ENCODE data around the gene QSOX2.

Gene QSOX2

GRCh38 chr9:136210276-136210675 is 35.3 kb downstream of the QSOX2 start:
- no peaks in the 10 kb centered on the region; the same call in 1 of the 2 replicates for H3K9me3 ChIP-seq (ENCODE audit: control insufficient read depth, insufficient read depth, low read length)
- H3K9ac ChIP-seq (ENCODE audit: low read depth, low read length) = no peak overlapping the region
- H3K4me3 ChIP-seq (ENCODE audit: low read depth, low read length) = no peak overlapping the region
- no peak overlapping the region for H3K27ac ChIP-seq (ENCODE audit: low read depth, low read length)
- peaks cover 8% of the 10 kb centered on the region for H3K27me3 ChIP-seq (ENCODE audit: control insufficient read depth, insufficient read depth, low read length)
- H3K4me1 ChIP-seq (ENCODE audit: control insufficient read depth, insufficient read depth, low read length) = 0 out of 2 replicates have a peak, but pooled peaks cover under 1% of the 10 kb centered on the region
- peaks cover 42% of the 10 kb centered on the region for H3K36me3 ChIP-seq (ENCODE audit: control insufficient read depth, insufficient read depth, low read length)

GRCh38 chr9:136209786-136210185 is 35.8 kb downstream of the QSOX2 start:
- H3K36me3 ChIP-seq (ENCODE audit: control insufficient read depth, insufficient read depth, low read length) = peaks cover 37% of the 10 kb centered on the region
- H3K27me3 ChIP-seq (ENCODE audit: control insufficient read depth, insufficient read depth, low read length) = peaks cover 11% of the 10 kb centered on the region
- H3K4me1 ChIP-seq (ENCODE audit: control insufficient read depth, insufficient read depth, low read length) = 0 out of 2 replicates have a peak, but pooled peaks cover 2% of the 10 kb centered on the region
- no peak overlapping the region for H3K27ac ChIP-seq (ENCODE audit: low read depth, low read length)
- no peak overlapping the region for H3K4me3 ChIP-seq (ENCODE audit: low read depth, low read length)
- no peaks in the 10 kb centered on the region; the same call in 1 of the 2 replicates for H3K9me3 ChIP-seq (ENCODE audit: control insufficient read depth, insufficient read depth, low read length)
- H3K9ac ChIP-seq (ENCODE audit: low read depth, low read length) = no peak overlapping the region

DNA sequence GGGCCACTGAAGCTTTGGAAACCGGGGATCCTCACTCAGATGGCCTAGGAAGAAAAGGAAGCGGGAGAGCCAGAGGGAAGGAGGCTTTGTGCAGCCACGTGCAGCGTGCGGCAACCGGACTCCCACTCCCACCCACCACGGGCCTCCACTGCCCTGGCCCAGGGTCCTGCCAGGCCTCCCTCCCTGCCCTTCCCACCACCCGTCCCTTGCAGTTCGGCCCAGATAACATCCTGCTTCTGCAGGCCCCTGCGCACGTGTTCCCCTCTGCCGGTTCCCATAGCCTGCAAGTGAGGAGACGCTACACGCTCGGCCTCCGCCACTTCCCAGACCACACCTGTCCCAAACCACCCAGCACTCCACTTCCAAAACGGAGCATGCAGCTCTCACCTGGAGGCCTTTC is 36.4 kb downstream of the QSOX2 start:
- Histone ChIP-seq H3K27ac (ENCODE audit: low read depth, low read length) (no peak overlapping the region), H3K36me3 (ENCODE audit: control insufficient read depth, insufficient read depth, low read length) (peaks cover 32% of the 10 kb centered on the region), H3K4me1 (ENCODE audit: control insufficient read depth, insufficient read depth, low read length) (0 out of 2 replicates have a peak, but pooled peaks cover 2% of the 10 kb centered on the region), H3K4me3 (ENCODE audit: low read depth, low read length) (no peak overlapping the region), H3K9me3 (ENCODE audit: control insufficient read depth, insufficient read depth, low read length) (no peaks in the 10 kb centered on the region), H3K9ac (ENCODE audit: low read depth, low read length) (no peak overlapping the region), H3K27me3 (ENCODE audit: control insufficient read depth, insufficient read depth, low read length) (peaks cover 17% of the 10 kb centered on the region)

GRCh38 chr9:136208675-136209074 is 36.9 kb downstream of the QSOX2 start:
- no peak overlapping the region for H3K9ac ChIP-seq (ENCODE audit: low read depth, low read length)
- no peak overlapping the region for H3K27ac ChIP-seq (ENCODE audit: low read depth, low read length)
- H3K4me1 ChIP-seq (ENCODE audit: control insufficient read depth, insufficient read depth, low read length) = 0 out of 2 replicates have a peak, but pooled peaks cover 2% of the 10 kb centered on the region
- no peaks in the 10 kb centered on the region for H3K9me3 ChIP-seq (ENCODE audit: control insufficient read depth, insufficient read depth, low read length)
- no peak overlapping the region for H3K4me3 ChIP-seq (ENCODE audit: low read depth, low read length)
- H3K36me3 ChIP-seq (ENCODE audit: control insufficient read depth, insufficient read depth, low read length) = peaks cover 26% of the 10 kb centered on the region
- peaks cover 23% of the 10 kb centered on the region for H3K27me3 ChIP-seq (ENCODE audit: control insufficient read depth, insufficient read depth, low read length)

- H3K27me3 ChIP-seq (ENCODE audit: control insufficient read depth, insufficient read depth, low read length) = peaks cover 33% of the 10 kb centered on the region
- no peak overlapping the region for H3K4me3 ChIP-seq (ENCODE audit: low read depth, low read length)
- H3K4me1 ChIP-seq (ENCODE audit: control insufficient read depth, insufficient read depth, low read length) = 0 out of 2 replicates have a peak, but pooled peaks cover 2% of the 10 kb centered on the region
- no peaks in the 10 kb centered on the region for H3K9me3 ChIP-seq (ENCODE audit: control insufficient read depth, insufficient read depth, low read length)
- H3K36me3 ChIP-seq (ENCODE audit: control insufficient read depth, insufficient read depth, low read length) = peaks cover 22% of the 10 kb centered on the region
- no peak overlapping the region for H3K9ac ChIP-seq (ENCODE audit: low read depth, low read length)
- H3K27ac ChIP-seq (ENCODE audit: low read depth, low read length) = no peak overlapping the region
Measured at GRCh38 chr9:136207616-136208015, 38.0 kb downstream of the QSOX2 start.

DNA sequence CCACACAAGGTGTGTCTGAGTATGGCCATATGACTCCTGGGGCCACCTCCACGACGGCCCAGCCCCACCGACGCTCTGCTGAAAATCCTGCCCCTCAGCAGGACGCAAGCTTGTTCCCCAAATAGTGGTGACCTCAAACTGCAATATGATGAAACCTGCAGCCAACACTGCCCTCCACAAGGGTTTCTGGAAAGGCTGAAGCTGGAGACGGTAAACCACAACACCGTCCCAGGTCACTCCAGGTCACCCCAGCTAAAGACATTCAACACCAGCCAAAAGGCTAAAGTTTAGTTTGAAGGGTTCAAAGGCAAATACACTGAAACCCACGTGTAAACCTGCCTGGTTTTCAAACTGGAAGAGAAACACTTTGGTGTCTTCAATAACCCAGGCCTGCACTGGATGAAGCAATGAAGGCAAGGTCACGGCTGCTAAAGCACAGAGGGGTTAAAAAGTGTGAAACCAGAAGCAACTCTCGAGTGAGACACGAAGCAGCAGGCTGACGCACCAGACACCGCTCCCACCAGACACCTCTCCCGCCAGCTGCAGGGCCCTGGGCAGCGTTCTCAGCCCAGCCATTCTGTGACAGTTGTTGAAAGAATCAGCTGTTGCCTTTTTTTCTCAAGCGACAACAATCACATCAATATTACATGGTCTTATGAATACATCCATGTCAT is 38.9 kb downstream of the QSOX2 start:
- Histone ChIP-seq H3K36me3 (ENCODE audit: control insufficient read depth, insufficient read depth, low read length) (peaks cover 17% of the 10 kb centered on the region), H3K27me3 (ENCODE audit: control insufficient read depth, insufficient read depth, low read length) (peaks cover 42% of the 10 kb centered on the region), H3K9ac (ENCODE audit: low read depth, low read length) (no peak overlapping the region), H3K4me1 (ENCODE audit: control insufficient read depth, insufficient read depth, low read length) (0 out of 2 replicates have a peak, but pooled peaks cover 2% of the 10 kb centered on the region), H3K4me3 (ENCODE audit: low read depth, low read length) (no peak overlapping the region), H3K9me3 (ENCODE audit: control insufficient read depth, insufficient read depth, low read length) (no peaks in the 10 kb centered on the region), H3K27ac (ENCODE audit: low read depth, low read length) (no peak overlapping the region)

- H3K9me3 ChIP-seq (ENCODE audit: control insufficient read depth, insufficient read depth, low read length) = no peaks in the 10 kb centered on the region
- H3K4me1 ChIP-seq (ENCODE audit: control insufficient read depth, insufficient read depth, low read length) = 0 out of 2 replicates have a peak, but pooled peaks cover 2% of the 10 kb centered on the region
- no peak overlapping the region for H3K27ac ChIP-seq (ENCODE audit: low read depth, low read length)
- H3K36me3 ChIP-seq (ENCODE audit: control insufficient read depth, insufficient read depth, low read length) = peaks cover 17% of the 10 kb centered on the region
- no peak overlapping the region for H3K4me3 ChIP-seq (ENCODE audit: low read depth, low read length)
- peaks cover 53% of the 10 kb centered on the region for H3K27me3 ChIP-seq (ENCODE audit: control insufficient read depth, insufficient read depth, low read length)
- H3K9ac ChIP-seq (ENCODE audit: low read depth, low read length) = no peak overlapping the region
Measured at GRCh38 chr9:136205707-136205992, 40.0 kb downstream of the QSOX2 start.

DNA sequence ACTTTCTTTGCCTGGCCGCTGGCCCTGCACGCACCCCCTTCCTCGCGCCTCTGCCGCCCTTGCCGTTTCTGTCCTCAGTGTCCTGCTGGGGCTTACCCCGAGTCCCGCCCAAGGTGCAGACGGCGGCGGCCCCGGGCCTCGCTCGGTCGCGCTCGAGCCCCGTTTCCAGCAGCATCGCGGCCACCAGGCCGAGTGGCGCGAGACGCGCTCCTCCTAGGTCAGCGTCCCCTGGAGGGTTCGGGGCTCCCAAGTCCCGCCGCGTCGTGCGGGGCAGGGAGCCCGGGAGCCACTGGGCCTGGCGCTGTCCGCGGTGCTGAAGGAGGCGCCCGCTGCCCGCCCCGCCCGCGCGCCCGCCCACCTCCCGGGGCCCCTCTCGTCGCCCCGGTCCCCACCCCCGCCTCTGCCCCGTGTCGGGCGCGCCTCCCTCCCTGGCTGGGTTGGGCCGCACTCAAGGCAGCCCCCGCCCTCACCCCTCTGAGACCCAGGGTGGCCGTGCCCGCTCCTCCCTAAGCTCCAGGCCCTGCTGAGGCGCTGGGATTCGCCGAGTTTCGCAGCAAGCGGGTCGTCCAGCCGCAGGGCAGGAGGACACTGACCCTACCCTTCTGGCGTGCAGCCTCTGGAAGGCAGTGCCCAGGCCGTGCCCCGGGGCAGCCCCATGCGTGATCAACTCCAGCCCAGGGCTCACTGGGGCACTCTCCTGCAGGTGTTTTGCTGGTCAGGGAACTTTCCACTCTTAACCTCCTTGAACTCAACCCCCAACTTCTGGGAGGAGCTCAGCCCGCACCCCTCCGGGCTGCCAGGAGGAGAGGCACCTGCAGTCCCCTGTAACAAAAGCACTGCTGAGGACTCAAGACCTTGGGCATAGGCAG is 40.5 kb downstream of the QSOX2 start, which contains the start of gene LHX3:
Gene LHX3, minus strand, starts transcription at position 291 of the 869 bp plus-strand sequence. Its CDS starts 116 bp downstream, at position 175.
- H3K4me1 ChIP-seq (ENCODE audit: control insufficient read depth, insufficient read depth, low read length) = 0 out of 2 replicates have a peak, but pooled peaks cover 2% of the 10 kb centered on the region
- H3K27me3 ChIP-seq (ENCODE audit: control insufficient read depth, insufficient read depth, low read length) = peaks cover 59% of the 10 kb centered on the region
- peak within 1 kb of the TSS; percentile 18; the same call in 1 of the 2 replicates for H3K4me3 ChIP-seq (ENCODE audit: low read depth, low read length)
- no peak within 1 kb of the TSS for H3K27ac ChIP-seq (ENCODE audit: low read depth, low read length)
- H3K9ac ChIP-seq (ENCODE audit: low read depth, low read length) = no peak within 1 kb of the TSS
- H3K9me3 ChIP-seq (ENCODE audit: control insufficient read depth, insufficient read depth, low read length) = no peaks in the 10 kb centered on the region
- H3K36me3 ChIP-seq (ENCODE audit: control insufficient read depth, insufficient read depth, low read length) = peaks cover 13% of the 10 kb centered on the region

DNA sequence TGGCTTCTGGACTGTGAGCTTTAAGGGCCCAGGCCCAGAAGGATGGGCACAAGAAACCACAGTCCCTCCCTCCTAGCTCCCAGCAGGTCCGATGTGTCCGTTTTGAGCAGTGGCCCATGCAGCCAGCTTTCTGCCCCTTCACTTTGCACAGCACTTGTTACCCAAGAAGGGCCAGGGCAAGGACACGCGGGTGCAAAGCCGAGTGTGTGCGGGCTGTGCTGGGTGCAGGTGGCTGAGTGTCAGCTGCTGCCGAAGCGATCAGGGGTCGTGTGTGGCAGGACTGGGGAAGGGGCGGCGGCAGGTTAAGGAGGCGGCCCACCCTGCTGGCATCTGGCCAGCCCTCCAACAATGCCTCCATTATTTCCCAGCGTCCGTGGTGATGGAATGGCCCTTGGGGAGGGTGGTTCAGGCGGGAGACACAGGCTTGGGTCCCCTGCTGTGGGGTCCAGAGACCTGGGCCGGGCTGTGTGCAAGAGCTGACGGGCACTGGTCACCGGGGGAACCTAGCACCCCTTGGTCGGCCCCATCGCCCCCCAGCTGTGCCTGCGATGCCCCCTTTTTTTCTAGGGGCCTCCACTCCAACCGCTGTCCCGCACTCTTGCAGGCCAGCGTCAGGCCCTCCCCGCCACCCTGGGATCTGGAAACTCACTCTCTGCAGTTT is 41.3 kb downstream of the QSOX2 start:
- Histone ChIP-seq H3K9me3 (ENCODE audit: control insufficient read depth, insufficient read depth, low read length) (no peaks in the 10 kb centered on the region), H3K27me3 (ENCODE audit: control insufficient read depth, insufficient read depth, low read length) (peaks cover 67% of the 10 kb centered on the region), H3K27ac (ENCODE audit: low read depth, low read length) (no peak overlapping the region), H3K9ac (ENCODE audit: low read depth, low read length) (no peak overlapping the region), H3K4me3 (ENCODE audit: low read depth, low read length) (no peak overlapping the region), H3K4me1 (ENCODE audit: control insufficient read depth, insufficient read depth, low read length) (peaks cover 7% of the 10 kb centered on the region; the same call in 1 of the 2 replicates), H3K36me3 (ENCODE audit: control insufficient read depth, insufficient read depth, low read length) (peaks cover 9% of the 10 kb centered on the region)

- peak overlapping the region; percentile 46 for H3K4me3 ChIP-seq (ENCODE audit: low read depth, low read length)
- H3K4me1 ChIP-seq (ENCODE audit: control insufficient read depth, insufficient read depth, low read length) = peaks cover 7% of the 10 kb centered on the region; the same call in 1 of the 2 replicates
- H3K9ac ChIP-seq (ENCODE audit: low read depth, low read length) = no peak overlapping the region
- H3K27ac ChIP-seq (ENCODE audit: low read depth, low read length) = no peak overlapping the region
- peaks cover 4% of the 10 kb centered on the region for H3K36me3 ChIP-seq (ENCODE audit: control insufficient read depth, insufficient read depth, low read length)
- H3K9me3 ChIP-seq (ENCODE audit: control insufficient read depth, insufficient read depth, low read length) = no peaks in the 10 kb centered on the region
- peaks cover 73% of the 10 kb centered on the region for H3K27me3 ChIP-seq (ENCODE audit: control insufficient read depth, insufficient read depth, low read length)
Measured at GRCh38 chr9:136203408-136204144, 42.0 kb downstream of the QSOX2 start.
